K562 (cell line): ENCODE results near the gene AIFM3. TPM values are rescaled to one million over a fixed set of nuclear protein-coding genes. Genes with fewer than 3 reads are reported as not detected.

Source experiments
- GATAD2A ChIP-seq: fragments of 450-650 bp; IDR thresholded peaks from 2 replicates; pipeline ENCODE4 v1.6.1; 2017
- MED1 ChIP-seq: sonication (generic); formaldehyde crosslinking; IDR thresholded peaks from 2 replicates; pipeline ENCODE4 v1.8.1; 2023; ENCODE audit warnings: missing genetic modification reagents, borderline replicate concordance
- TCF7L2 ChIP-seq: fragments of 150-350 bp; IDR thresholded peaks from 2 replicates; pipeline ENCODE4 v1.6.1; 2016; ENCODE audit warnings: low read depth, mild to moderate bottlenecking, low read length, moderate library complexity
- ZNF3 ChIP-seq: fragments of 250-450 bp; sonication (Bioruptor Pico); IDR thresholded peaks from 2 replicates; pipeline ENCODE4 v1.5.0; 2021; ENCODE audit warnings: mild to moderate bottlenecking, moderate library complexity
- polyA plus RNA-seq, 8 experiments: library from polyadenylated mRNA; depleted of rRNA in 4 of 8; stranded (reverse) in 5 of 8; unstranded in 3 of 8; fragments of >200 nt; fragmentation: Nextera tagmentation in 2 of 8; fragmentation: Illumina TruSeq in 1 of 8; extraction: Ambion mirVana in 2 of 8; extraction: Trizol in 1 of 8; gene quantifications; 2 replicates each; pipeline versions ENCODE4 v1.2.1 to v1.2.3, GENCODE V29; 2011 to 2014; ENCODE audit warnings: inconsistent platforms in 1 of 8, missing spikeins in 1 of 8
- total RNA-seq, 7 experiments: library from RNA; depleted of rRNA in 6 of 7; stranded (reverse); fragments of >200 nt in 6 of 7; fragmentation: Illumina TruSeq in 2 of 7; extraction: Trizol in 2 of 7; gene quantifications; 2 replicates each; pipeline versions ENCODE4 v1.2.1 to v1.2.3, GENCODE V29; 2011 to 2021; ENCODE audit warnings: low replicate concordance in 1 of 7
- TF ChIP-seq, protein P1 (sequence below), 2 experiments: fragments of 450-650 bp; formaldehyde crosslinking in 1 of 2; IDR thresholded peaks; 2 replicates each; pipeline versions ENCODE4 v1.4.0 to v1.6.1; 2014 to 2020; ENCODE audit warnings: mild to moderate bottlenecking in 2 of 2, borderline replicate concordance in 1 of 2, low read depth in 1 of 2
- TF ChIP-seq, protein P2 (sequence below): IDR thresholded peaks from 2 replicates; pipeline ENCODE4 v1.6.1; 2016; ENCODE audit warnings: missing genetic modification characterization, missing compliant biosample characterization
- TF ChIP-seq, protein P3 (sequence below): fragments of 450-650 bp; IDR thresholded peaks from 2 replicates; pipeline ENCODE4 v1.7.1; 2018; ENCODE audit warnings: mild to moderate bottlenecking, low read depth; ENCODE audit not compliant: partially characterized antibody
- TF ChIP-seq, protein P4 (sequence below): sonication (generic); formaldehyde crosslinking; IDR thresholded peaks from 2 replicates; pipeline ENCODE4 v1.5.0; 2020; ENCODE audit warnings: missing genetic modification reagents

AIFM3 gene
- total and polyA plus RNA-seq, 9 of the 15 experiments (the other 6 are each of a cell fraction or from before 2014, with no cell fraction given), result 0.03 to 0.20 (median 0.07) TPM; not detected in 1

DNA sequence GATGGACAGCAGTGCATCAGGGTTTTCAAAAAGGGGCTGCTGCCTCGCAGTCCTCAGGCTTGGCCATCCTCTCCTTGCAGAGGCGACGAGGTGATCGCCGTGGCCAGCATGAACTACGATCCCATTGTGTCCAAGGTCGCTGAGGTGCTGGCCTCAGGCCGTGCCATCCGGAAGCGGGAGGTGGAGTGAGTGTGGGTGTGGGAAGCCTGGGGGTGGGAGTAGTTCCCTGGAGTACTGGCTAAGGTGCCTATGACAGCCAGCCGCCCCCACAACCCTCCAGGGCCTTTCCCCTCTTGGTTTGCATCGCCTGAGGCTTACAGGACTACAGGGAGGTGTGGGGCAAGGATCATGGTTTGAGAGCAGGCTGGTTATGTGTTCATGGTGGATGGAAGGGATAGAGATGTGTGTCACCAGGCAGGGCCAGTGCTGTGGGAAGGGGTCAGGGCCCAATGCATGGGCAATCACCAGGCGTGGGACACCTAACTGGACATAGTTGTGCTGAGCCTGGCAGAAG lies 12.9 kb downstream of the AIFM3 start (continued):
- TF ChIP-seq, protein P1, sequence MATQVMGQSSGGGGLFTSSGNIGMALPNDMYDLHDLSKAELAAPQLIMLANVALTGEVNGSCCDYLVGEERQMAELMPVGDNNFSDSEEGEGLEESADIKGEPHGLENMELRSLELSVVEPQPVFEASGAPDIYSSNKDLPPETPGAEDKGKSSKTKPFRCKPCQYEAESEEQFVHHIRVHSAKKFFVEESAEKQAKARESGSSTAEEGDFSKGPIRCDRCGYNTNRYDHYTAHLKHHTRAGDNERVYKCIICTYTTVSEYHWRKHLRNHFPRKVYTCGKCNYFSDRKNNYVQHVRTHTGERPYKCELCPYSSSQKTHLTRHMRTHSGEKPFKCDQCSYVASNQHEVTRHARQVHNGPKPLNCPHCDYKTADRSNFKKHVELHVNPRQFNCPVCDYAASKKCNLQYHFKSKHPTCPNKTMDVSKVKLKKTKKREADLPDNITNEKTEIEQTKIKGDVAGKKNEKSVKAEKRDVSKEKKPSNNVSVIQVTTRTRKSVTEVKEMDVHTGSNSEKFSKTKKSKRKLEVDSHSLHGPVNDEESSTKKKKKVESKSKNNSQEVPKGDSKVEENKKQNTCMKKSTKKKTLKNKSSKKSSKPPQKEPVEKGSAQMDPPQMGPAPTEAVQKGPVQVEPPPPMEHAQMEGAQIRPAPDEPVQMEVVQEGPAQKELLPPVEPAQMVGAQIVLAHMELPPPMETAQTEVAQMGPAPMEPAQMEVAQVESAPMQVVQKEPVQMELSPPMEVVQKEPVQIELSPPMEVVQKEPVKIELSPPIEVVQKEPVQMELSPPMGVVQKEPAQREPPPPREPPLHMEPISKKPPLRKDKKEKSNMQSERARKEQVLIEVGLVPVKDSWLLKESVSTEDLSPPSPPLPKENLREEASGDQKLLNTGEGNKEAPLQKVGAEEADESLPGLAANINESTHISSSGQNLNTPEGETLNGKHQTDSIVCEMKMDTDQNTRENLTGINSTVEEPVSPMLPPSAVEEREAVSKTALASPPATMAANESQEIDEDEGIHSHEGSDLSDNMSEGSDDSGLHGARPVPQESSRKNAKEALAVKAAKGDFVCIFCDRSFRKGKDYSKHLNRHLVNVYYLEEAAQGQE (IDR thresholded peaks at IDR 0.05; ENCODE audit: borderline replicate concordance), result no peak
- TF ChIP-seq, protein P1 (CRISPR knock-in tag; IDR thresholded peaks at IDR 0.05; ENCODE audit: low read depth), result 0 out of 2 replicates have a peak, but pooled peaks have one; percentile 14
- TF ChIP-seq, protein P2, sequence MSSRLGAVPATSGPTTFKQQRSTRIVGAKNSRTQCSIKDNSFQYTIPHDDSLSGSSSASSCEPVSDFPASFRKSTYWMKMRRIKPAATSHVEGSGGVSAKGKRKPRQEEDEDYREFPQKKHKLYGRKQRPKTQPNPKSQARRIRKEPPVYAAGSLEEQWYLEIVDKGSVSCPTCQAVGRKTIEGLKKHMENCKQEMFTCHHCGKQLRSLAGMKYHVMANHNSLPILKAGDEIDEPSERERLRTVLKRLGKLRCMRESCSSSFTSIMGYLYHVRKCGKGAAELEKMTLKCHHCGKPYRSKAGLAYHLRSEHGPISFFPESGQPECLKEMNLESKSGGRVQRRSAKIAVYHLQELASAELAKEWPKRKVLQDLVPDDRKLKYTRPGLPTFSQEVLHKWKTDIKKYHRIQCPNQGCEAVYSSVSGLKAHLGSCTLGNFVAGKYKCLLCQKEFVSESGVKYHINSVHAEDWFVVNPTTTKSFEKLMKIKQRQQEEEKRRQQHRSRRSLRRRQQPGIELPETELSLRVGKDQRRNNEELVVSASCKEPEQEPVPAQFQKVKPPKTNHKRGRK (tag), result no peak
- no peak for TF ChIP-seq MED1 (CRISPR knock-in tag)
- TF ChIP-seq, protein P3, sequence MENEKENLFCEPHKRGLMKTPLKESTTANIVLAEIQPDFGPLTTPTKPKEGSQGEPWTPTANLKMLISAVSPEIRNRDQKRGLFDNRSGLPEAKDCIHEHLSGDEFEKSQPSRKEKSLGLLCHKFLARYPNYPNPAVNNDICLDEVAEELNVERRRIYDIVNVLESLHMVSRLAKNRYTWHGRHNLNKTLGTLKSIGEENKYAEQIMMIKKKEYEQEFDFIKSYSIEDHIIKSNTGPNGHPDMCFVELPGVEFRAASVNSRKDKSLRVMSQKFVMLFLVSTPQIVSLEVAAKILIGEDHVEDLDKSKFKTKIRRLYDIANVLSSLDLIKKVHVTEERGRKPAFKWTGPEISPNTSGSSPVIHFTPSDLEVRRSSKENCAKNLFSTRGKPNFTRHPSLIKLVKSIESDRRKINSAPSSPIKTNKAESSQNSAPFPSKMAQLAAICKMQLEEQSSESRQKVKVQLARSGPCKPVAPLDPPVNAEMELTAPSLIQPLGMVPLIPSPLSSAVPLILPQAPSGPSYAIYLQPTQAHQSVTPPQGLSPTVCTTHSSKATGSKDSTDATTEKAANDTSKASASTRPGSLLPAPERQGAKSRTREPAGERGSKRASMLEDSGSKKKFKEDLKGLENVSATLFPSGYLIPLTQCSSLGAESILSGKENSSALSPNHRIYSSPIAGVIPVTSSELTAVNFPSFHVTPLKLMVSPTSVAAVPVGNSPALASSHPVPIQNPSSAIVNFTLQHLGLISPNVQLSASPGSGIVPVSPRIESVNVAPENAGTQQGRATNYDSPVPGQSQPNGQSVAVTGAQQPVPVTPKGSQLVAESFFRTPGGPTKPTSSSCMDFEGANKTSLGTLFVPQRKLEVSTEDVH, result no peak
- TF ChIP-seq, protein P4, sequence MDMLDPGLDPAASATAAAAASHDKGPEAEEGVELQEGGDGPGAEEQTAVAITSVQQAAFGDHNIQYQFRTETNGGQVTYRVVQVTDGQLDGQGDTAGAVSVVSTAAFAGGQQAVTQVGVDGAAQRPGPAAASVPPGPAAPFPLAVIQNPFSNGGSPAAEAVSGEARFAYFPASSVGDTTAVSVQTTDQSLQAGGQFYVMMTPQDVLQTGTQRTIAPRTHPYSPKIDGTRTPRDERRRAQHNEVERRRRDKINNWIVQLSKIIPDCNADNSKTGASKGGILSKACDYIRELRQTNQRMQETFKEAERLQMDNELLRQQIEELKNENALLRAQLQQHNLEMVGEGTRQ, result no peak
- no peak for TF ChIP-seq GATAD2A
- TF ChIP-seq ZNF3, result no peak
- TF ChIP-seq TCF7L2, result no peak
